Natural killer cell treated with Interleukin-12 subunit alpha and Interleukin-12 subunit beta and Interleukin-15 and Interleukin-18, amount 100 ng/mL, for 72 hours (primary cell): ENCODE data around the gene RUNX3. TPM values are rescaled to one million over a fixed set of nuclear protein-coding genes. Genes with fewer than 3 reads are reported as not detected.
"Not testable (repeated sequence)": the region's sequence is repeated elsewhere in the genome, so short reads cannot be mapped to it uniquely, and the experiment has no call there.

Experiments used
- ATAC-seq, 2 donors: fragments of 150-1000 bp; cut with Tn5 transposase in 1 of 2; sonication (Bioruptor Pico), chemical (Tn5 transposase) in 1 of 2; 2 replicates each; pipeline ENCODE4 v1.10.0; 2021
- DNase-seq: peaks from one replicate; pipeline ENCODE4 v3.0.0; 2022; ENCODE audit warnings: low spot score
- H3K27ac Mint-ChIP-seq, 2 donors: 1 replicate in 1 of 2; 2 replicates in 1 of 2; pipeline ENCODE4 v1.8.0; 2022; ENCODE audit warnings: mixed read lengths in 2 of 2, mild to moderate bottlenecking in 1 of 2, moderate library complexity in 1 of 2
- H3K27me3 Mint-ChIP-seq, 2 donors: 1 replicate in 1 of 2; 2 replicates in 1 of 2; pipeline ENCODE4 v1.8.0; 2022; ENCODE audit warnings: mixed read lengths in 2 of 2
- H3K36me3 Mint-ChIP-seq: one replicate; pipeline ENCODE4 v1.8.0; 2022; ENCODE audit warnings: mixed read lengths
- H3K4me1 Mint-ChIP-seq, 2 donors: 1 replicate in 1 of 2; 2 replicates in 1 of 2; pipeline ENCODE4 v1.8.0; 2022; ENCODE audit warnings: low read depth in 2 of 2, mixed read lengths in 2 of 2, mild to moderate bottlenecking in 1 of 2
- H3K4me3 Mint-ChIP-seq: one replicate; pipeline ENCODE4 v1.8.0; 2022; ENCODE audit warnings: mixed read lengths
- H3K9me3 Mint-ChIP-seq: 2 replicates; pipeline ENCODE4 v1.8.0; 2022; ENCODE audit warnings: mixed read lengths
- total RNA-seq, 2 donors: library from RNA; stranded (reverse); gene quantifications; one replicate each; pipeline ENCODE4 v1.2.3, GENCODE V29; 2022

RUNX3 gene
- total RNA-seq, 2 donors from 2014 or later, result 177 to 186 TPM

GRCh38 chr1:24898152-24898908 is 31.7 kb downstream of the RUNX3 start:
- peak overlapping the region; percentile 67 to 70 for H3K27ac Mint-ChIP-seq
- H3K9me3 Mint-ChIP-seq, result no peaks in the 10 kb centered on the region
- peak; percentile 67 to 76 for ATAC-seq
- no peak overlapping the region for H3K4me3 Mint-ChIP-seq
- H3K36me3 Mint-ChIP-seq, result peaks cover under 1% of the 10 kb centered on the region
- H3K27me3 Mint-ChIP-seq, result no peaks in the 10 kb centered on the region
- DNase-seq, result no peak
- peaks cover 38 to 47% of the 10 kb centered on the region in 2 donors for H3K4me1 Mint-ChIP-seq

- no peak overlapping the region for H3K4me3 Mint-ChIP-seq
- H3K9me3 Mint-ChIP-seq, result peaks cover 5% of the 10 kb centered on the region
- H3K4me1 Mint-ChIP-seq, result peaks cover 38 to 53% of the 10 kb centered on the region in 2 donors
- ATAC-seq, result peak; percentile 7 to 12
- peak overlapping the region; percentile 67 to 70 for H3K27ac Mint-ChIP-seq
- no peak for DNase-seq
- peaks cover 9% of the 10 kb centered on the region for H3K36me3 Mint-ChIP-seq
- H3K27me3 Mint-ChIP-seq, result no peaks in the 10 kb centered on the region
Observed at GRCh38 chr1:24897263-24898151, 32.6 kb downstream of the RUNX3 start.

GRCh38 chr1:24896596-24897262 is 33.3 kb downstream of the RUNX3 start:
- H3K27ac Mint-ChIP-seq, result peak overlapping the region; percentile 31 to 54
- H3K4me1 Mint-ChIP-seq, result peaks cover 38 to 48% of the 10 kb centered on the region in 2 donors
- no peaks in the 10 kb centered on the region for H3K27me3 Mint-ChIP-seq
- H3K36me3 Mint-ChIP-seq, result peaks cover 12% of the 10 kb centered on the region
- DNase-seq, result no peak
- no peak for ATAC-seq
- H3K9me3 Mint-ChIP-seq, result peaks cover 7% of the 10 kb centered on the region
- no peak overlapping the region for H3K4me3 Mint-ChIP-seq

GRCh38 chr1:24896176-24896575 is 33.9 kb downstream of the RUNX3 start:
- H3K4me1 Mint-ChIP-seq, result peaks cover 35 to 43% of the 10 kb centered on the region in 2 donors
- H3K4me3 Mint-ChIP-seq, result no peak overlapping the region
- H3K36me3 Mint-ChIP-seq, result peaks cover 12% of the 10 kb centered on the region
- DNase-seq, result no peak
- no peak for ATAC-seq
- H3K27me3 Mint-ChIP-seq, result no peaks in the 10 kb centered on the region
- peaks cover 7% of the 10 kb centered on the region for H3K9me3 Mint-ChIP-seq
- peak overlapping the region; percentile 31 to 54 for H3K27ac Mint-ChIP-seq

GRCh38 chr1:24895511-24895910 is 34.6 kb downstream of the RUNX3 start:
- peaks cover 31 to 43% of the 10 kb centered on the region in 2 donors for H3K4me1 Mint-ChIP-seq
- H3K27me3 Mint-ChIP-seq, result no peaks in the 10 kb centered on the region
- DNase-seq, result no peak
- H3K9me3 Mint-ChIP-seq, result peaks cover 7% of the 10 kb centered on the region
- no peak overlapping the region for H3K27ac Mint-ChIP-seq
- H3K36me3 Mint-ChIP-seq, result peaks cover 12% of the 10 kb centered on the region
- no peak overlapping the region for H3K4me3 Mint-ChIP-seq
- no peak for ATAC-seq

- no peaks in the 10 kb centered on the region for H3K27me3 Mint-ChIP-seq
- DNase-seq, result no peak
- H3K27ac Mint-ChIP-seq, result peak overlapping the region in 1 of 2 donors; percentile 53
- H3K4me1 Mint-ChIP-seq, result peaks cover 27 to 40% of the 10 kb centered on the region in 2 donors
- H3K36me3 Mint-ChIP-seq, result peaks cover 12% of the 10 kb centered on the region
- peaks cover 7% of the 10 kb centered on the region for H3K9me3 Mint-ChIP-seq
- no peak for ATAC-seq
- no peak overlapping the region for H3K4me3 Mint-ChIP-seq
Observed at GRCh38 chr1:24894002-24894401, 36.1 kb downstream of the RUNX3 start.

- H3K9me3 Mint-ChIP-seq, result peaks cover 7% of the 10 kb centered on the region
- peaks cover 12% of the 10 kb centered on the region for H3K36me3 Mint-ChIP-seq
- DNase-seq (no peak), ATAC-seq (no peak)
- H3K4me3 Mint-ChIP-seq, result no peak overlapping the region
- no peaks in the 10 kb centered on the region for H3K27me3 Mint-ChIP-seq
- H3K4me1 Mint-ChIP-seq, result peaks cover 28 to 39% of the 10 kb centered on the region in 2 donors
- H3K27ac Mint-ChIP-seq, result no peak overlapping the region
Observed at GRCh38 chr1:24893431-24893830, 36.6 kb downstream of the RUNX3 start.

- Mint-ChIP-seq H3K4me1 (peaks cover 20 to 36% of the 10 kb centered on the region in 2 donors), H3K36me3 (peaks cover 12% of the 10 kb centered on the region), H3K9me3 (peaks cover 7% of the 10 kb centered on the region), H3K27me3 (no peaks in the 10 kb centered on the region), H3K27ac (no peak overlapping the region), H3K4me3 (no peak overlapping the region)
- ATAC-seq (no peak), DNase-seq (no peak)
Observed at GRCh38 chr1:24892188-24893153, 37.6 kb downstream of the RUNX3 start.

GRCh38 chr1:24891367-24891766 is 38.7 kb downstream of the RUNX3 start:
- H3K27me3 Mint-ChIP-seq, ATAC-seq, H3K9me3 Mint-ChIP-seq, H3K4me3 Mint-ChIP-seq, DNase-seq, H3K27ac Mint-ChIP-seq: not testable (repeated sequence)
- Mint-ChIP-seq H3K36me3 (peaks cover 12% of the 10 kb centered on the region), H3K4me1 (peaks cover 17 to 36% of the 10 kb centered on the region in 2 donors)

GRCh38 chr1:24890887-24891286 is 39.2 kb downstream of the RUNX3 start:
- no peaks in the 10 kb centered on the region for H3K27me3 Mint-ChIP-seq
- H3K4me1 Mint-ChIP-seq, result peaks cover 14 to 32% of the 10 kb centered on the region in 2 donors
- peaks cover 12% of the 10 kb centered on the region for H3K36me3 Mint-ChIP-seq
- no peak for ATAC-seq
- H3K27ac Mint-ChIP-seq, result no peak overlapping the region
- DNase-seq, result no peak
- peaks cover 7% of the 10 kb centered on the region for H3K9me3 Mint-ChIP-seq
- H3K4me3 Mint-ChIP-seq, result no peak overlapping the region

- no peaks in the 10 kb centered on the region for H3K27me3 Mint-ChIP-seq
- ATAC-seq (no peak), DNase-seq (no peak)
- peaks cover 7% of the 10 kb centered on the region for H3K9me3 Mint-ChIP-seq
- H3K4me3 Mint-ChIP-seq, result no peak overlapping the region
- H3K27ac Mint-ChIP-seq, result no peak overlapping the region
- peaks cover 22% of the 10 kb centered on the region for H3K36me3 Mint-ChIP-seq
- peaks cover 20 to 28% of the 10 kb centered on the region in 2 donors for H3K4me1 Mint-ChIP-seq
Observed at GRCh38 chr1:24888971-24889676, 41.0 kb downstream of the RUNX3 start.
